HTR-8/SVneo (cell line): Measurements from ENCODE around the gene ANKRD52.
A peak's percentile ranks its signal among the peaks of the same experiment; 100 is the strongest.

ENCODE experiments used
- DNase-seq: peaks from one replicate; pipeline ENCODE4 v3.0.0; 2011; ENCODE audit warnings: low spot score, mixed read lengths; ENCODE audit not compliant: insufficient read length
- FAIRE-seq: peaks from 2 replicates; lab custom pipeline; 2011; peaks lifted over from hg19 to GRCh38; lab: Jason Lieb, UNC

Gene ANKRD52

GRCh38 chr12:56244494-56244893 is 13.7 kb downstream of the ANKRD52 start:
- DNase-seq: no peak
- FAIRE-seq: no peak

DNA sequence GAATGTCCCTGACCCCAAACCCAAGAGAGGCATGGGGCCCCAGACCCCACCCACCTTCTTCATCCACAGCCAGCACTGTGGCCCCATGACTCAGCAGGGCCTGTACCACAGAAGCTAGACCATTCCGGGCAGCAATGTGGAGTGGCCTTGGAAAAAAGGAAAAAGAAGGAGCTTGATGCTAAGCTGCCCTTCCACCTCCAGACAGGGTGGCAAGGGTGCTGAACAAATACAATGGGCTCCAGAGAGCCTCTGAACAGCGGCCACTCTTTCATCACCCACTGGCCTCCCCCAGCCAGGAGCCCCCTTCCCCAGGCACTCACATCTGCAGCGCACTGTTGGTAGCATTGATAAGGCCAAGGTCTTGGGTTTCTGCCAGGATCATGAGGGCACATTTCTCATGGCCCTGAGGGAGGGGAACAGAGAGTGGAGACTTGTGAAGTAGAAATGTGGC is 14.4 kb downstream of the ANKRD52 start:
- FAIRE-seq (no peak), DNase-seq (no peak)

DNA sequence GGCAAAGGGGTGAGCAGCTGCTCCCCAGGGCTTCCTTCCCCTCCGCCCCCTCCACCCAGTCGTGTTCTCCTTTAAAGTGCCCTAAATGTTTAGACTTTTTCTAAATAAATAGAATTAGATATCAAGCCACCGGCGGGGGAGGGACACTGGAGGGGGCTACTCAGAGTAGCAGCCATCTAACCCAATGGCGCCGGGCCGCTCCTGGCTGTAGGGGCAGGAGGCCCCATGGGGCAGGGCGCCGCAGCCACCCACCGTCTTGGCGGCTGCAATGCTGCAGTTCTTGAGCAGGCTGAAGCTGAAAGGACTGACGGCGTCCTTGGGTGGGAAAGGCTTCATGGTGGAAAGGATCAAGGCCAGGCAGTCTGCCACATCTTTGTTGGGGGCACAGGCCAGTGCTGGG is 15.2 kb downstream of the ANKRD52 start:
- DNase-seq (no peak), FAIRE-seq (no peak)

GRCh38 chr12:56241424-56242303 is 16.5 kb downstream of the ANKRD52 start:
- DNase-seq (no peak), FAIRE-seq (no peak)

- no peak for DNase-seq
- no peak for FAIRE-seq
These were observed 20.6 kb downstream of the ANKRD52 start for GRCh38 chr12:56237552-56237951.

DNA sequence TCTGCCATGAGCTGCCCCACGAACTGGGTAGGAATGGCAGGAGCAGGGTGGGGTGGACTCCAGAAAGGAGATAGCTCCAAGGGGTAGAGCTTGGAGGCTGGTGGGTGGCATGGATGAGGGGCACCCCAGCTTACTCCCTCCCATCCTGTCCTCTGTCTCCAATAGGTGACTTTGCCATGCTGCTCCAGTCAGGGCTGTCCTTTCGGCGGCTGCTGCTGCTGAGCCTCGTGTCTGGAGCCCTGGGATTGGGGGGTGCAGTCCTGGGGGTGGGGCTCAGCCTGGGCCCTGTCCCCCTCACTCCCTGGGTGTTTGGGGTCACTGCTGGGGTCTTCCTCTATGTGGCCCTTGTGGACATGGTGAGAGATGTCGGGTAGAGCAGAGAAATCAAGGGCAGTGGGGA is 21.2 kb downstream of the ANKRD52 start:
- FAIRE-seq: no peak
- no peak for DNase-seq

GRCh38 chr12:56236091-56236490 is 22.1 kb downstream of the ANKRD52 start:
- FAIRE-seq (no peak), DNase-seq (no peak)

GRCh38 chr12:56234746-56235436 is 23.3 kb downstream of the ANKRD52 start:
- FAIRE-seq (no peak), DNase-seq (no peak)

DNA sequence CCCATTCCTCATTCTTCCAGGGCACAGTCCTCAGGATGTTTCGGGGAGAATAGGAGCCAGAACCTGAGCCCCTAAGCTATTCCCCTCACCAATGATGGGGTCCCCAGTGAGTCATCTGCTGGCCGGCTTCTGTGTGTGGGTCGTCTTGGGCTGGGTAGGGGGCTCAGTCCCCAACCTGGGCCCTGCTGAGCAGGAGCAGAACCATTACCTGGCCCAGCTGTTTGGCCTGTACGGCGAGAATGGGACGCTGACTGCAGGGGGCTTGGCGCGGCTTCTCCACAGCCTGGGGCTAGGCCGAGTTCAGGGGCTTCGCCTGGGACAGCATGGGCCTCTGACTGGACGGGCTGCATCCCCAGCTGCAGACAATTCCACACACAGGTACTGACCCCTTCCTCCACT is 27.0 kb downstream of the ANKRD52 start:
- FAIRE-seq (no peak), DNase-seq (no peak)

DNA sequence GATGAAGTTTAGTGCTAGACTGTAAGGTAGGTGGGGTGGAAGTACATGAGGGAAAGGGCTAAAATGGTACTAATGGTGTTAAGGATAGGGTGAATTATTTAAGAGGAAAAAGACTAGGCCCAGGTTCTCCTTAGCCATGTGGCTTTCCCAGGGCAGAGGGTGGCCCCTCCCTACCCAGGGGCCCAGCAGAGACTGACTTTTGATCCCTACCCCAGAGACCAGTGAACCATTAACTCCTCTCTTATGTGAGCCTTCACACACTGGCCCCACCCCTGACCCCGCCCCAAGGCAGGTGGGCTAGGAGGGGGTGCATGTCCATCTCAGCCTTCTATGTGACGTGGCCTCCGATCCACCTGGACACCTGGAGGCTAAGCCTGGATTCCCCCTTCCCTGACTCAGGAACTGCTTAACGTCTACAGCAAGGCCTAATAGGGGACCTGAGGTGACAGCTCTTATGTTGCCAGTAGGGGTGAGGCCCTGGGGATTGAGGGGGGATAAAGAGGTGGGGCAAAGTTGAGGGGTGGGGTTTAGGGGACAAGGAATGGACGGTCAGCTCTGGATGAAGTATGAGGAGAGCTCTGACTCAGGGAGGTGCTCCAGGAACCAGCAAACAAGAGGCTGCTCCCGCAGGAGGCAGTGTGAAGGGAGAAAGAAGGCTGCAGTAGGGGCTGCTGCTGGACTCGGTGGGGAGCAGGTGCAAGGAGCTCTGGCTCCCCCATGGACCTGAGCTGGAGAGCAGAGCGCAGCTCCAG is 27.6 kb downstream of the ANKRD52 start:
- FAIRE-seq (no peak), DNase-seq (no peak)

DNA sequence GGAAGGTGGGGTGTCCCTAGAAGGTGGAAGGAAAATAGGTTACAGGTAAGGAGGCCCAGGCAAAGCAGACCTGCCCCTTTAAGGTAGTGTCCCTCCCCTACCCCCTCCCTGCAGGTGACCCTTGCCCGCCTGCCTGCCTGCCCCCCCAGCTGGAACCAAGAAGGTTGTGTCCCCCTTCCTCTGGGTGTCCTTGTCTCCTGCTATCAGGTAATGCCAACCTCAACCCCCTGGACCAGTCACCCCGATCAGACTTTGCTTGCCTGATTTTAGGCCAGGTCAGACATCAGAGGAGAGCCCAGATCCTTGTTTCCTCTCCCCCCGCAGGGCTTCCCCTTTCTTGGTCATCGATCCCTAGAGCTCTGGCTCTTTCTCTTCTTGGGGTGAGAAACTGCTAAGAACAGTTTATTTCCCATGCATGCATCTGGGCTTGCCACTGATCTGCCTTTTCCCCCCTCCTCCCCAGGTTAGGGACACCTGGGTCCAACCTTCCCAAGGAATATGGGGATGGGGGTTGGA is 28.2 kb downstream of the ANKRD52 start, which contains the start of gene SLC39A5:
TSS of gene SLC39A5 (plus strand) at position 136 of the 516 bp plus-strand sequence. CDS start 1,224 bp downstream, outside the sequence.
- no peak for FAIRE-seq
- DNase-seq: no peak

DNA sequence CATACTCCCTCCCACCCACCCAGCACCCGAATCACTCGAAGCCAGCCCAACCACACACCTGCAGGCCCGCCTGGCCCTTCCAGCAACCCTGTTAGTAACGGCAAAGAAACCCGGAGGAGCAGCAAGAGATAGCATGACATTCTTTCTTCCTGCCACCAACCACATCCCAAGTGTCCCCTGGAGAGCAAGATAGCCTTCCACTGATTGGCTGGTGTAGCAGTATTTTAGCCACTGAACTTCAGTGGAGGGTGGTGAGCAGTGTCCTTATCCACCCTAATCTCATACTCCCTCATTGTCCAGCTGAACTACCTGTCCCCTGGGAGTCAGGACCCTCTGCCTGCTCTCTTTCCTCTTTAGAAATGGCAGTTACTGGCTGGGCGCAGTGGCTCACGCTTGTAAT is 29.1 kb downstream of the ANKRD52 start:
- FAIRE-seq (no peak), DNase-seq (no peak)

DNA sequence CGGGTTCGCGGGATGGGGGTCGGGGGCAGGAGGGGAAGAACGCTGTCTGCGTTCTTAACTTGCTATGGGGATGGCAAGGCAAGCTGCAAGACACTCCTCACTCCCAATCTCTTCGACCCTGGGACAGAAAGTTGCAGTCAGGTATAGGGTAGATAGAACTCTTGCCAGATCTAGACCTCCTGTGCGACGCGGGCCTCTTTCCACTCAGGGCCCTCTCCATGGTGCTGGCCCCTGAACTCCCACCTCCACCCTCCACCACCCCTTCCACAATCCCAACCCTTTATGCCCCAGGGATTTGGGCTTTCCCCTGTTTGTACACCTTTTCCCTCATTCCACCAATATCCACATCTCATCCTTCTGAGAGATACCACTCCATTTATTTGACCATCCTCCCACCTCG is 33.2 kb downstream of the ANKRD52 start:
- DNase-seq (no peak), FAIRE-seq (no peak)

DNA sequence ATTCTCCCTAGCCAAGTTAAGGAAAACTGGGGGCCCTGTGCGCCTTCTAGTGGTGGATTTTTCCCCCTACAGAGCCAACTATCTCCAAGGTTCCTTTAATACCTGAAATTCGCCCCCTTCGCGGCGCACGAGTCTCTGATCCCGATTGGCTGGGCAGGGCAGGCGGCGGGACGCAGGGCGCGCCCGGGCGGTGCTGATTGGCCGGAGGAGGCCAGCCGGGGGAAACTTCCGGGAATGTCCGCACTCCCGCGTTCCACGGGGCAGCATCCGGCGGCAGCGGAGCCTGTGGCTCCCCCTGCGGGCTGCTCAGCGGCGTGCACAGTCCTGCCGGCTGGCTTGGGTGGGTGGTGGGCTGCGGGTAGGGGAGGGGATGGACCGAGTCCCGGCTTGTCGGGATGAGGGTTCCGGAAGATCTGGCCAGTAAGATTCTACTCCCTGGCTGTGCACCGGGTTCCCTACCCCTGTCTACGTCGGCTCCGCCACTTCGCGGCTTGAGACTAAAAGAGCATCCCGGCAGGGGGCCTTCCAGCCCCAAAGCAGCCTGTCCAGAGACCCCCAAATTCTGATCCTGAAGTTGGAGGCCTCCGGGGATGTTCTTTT is 34.0 kb downstream of the ANKRD52 start, which contains the start of gene NABP2:
TSS of gene NABP2 (plus strand) at position 241 of the 600 bp plus-strand sequence. CDS start 515 bp downstream, outside the sequence.
- DNase-seq (peak; percentile 99), FAIRE-seq (peak; percentile 80)

DNA sequence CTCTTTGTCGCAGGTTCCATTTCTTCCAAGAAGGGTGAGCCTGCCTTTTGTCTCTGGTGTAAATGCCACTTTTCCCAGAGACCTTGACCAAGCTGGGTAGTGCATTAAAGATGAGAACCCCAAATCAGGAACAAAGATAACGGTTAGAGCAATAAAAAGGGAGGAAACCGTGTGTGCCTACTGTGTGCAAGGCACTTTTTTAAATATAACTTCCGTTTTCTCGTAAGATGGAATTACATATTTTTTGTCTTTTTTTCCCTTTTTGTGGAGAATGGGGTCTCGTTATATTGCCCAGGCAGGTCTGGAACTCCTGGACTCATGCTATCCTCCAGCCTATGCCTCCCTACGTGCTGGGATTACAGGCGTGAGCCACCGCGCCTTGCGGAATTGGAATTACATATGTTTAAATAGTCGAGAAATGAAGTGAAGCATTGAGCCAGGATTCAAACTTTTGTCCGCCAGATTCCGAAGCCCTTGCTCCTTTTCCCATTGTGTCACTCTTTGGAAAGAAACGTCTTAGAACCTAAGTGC is 34.5 kb downstream of the ANKRD52 start:
- DNase-seq: no peak
- no peak for FAIRE-seq

- no peak for FAIRE-seq
- no peak for DNase-seq
These were observed 35.7 kb downstream of the ANKRD52 start for GRCh38 chr12:56222531-56222895.

- DNase-seq: peak; percentile 99
These were observed 36.2 kb downstream of the ANKRD52 start, which contains the start of gene RNF41 for GRCh38 chr12:56221757-56222530. RNF41 (minus strand) TSS chr12:56221922; CDS start chr12:56214047, 7,875 bp downstream.

DNA sequence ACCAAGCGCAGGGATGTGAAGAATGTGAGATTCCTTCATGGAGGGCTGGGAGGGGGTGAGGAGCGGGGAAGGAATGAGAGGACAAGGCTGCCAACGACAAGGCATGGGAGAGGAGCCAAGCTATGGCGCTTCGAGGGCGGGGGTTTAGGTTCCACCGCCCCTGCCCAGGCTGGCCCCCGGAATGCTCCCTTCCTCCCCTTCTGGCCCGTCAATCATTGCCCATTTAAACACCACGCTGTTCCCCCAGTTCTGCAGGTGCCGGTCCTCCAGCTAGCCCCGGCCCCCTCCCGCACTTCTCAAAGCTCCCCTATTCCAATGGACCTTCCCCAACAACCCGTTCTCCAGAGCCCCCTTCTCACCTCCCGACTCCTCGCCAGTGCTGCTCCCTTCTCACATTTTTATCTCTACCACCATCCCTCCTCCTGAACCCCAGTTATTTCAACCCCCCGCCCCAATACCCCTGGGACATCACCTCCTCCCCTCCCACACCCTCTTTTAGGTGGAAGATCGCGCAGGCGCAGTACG is 36.9 kb downstream of the ANKRD52 start:
- no peak for FAIRE-seq
- DNase-seq: peak; percentile 71

More at GRCh38 chr12:56221757-56222530, 36.2 kb downstream of the ANKRD52 start, which contains the start of gene RNF41:
- FAIRE-seq: peak; percentile 86
